MM.1S (cell line): ENCODE results near the gene HIC1.

Source experiments
- DNase-seq: peaks from one replicate; pipeline ENCODE4 v3.0.0-alpha.2; 2015
- H2AFZ ChIP-seq: fragments of 300-600 bp; sonication (generic); 2 replicates; pipeline ENCODE4 v1.6.0; 2016; ENCODE audit warnings: antibody characterized with exemption, low read length
- H3F3A ChIP-seq: fragments of 300-600 bp; sonication (generic); 2 replicates; pipeline ENCODE4 v1.6.1; 2016; ENCODE audit warnings: mild to moderate bottlenecking, antibody characterized with exemption, low read length, moderate library complexity, mixed read lengths; ENCODE audit not compliant: insufficient read depth
- H3K27ac ChIP-seq: fragments of 300-600 bp; sonication (generic); 2 replicates; pipeline ENCODE4 v1.5.1; 2016; ENCODE audit warnings: mild to moderate bottlenecking, low read length
- H3K27me3 ChIP-seq: fragments of 300-600 bp; sonication (generic); replicated peaks from 2 replicates; pipeline ENCODE4 v1.6.0; 2016; ENCODE audit warnings: low read length; ENCODE audit not compliant: insufficient read depth
- H3K36me3 ChIP-seq: fragments of 300-600 bp; sonication (generic); replicated peaks from 2 replicates; pipeline ENCODE4 v1.6.1; 2016; ENCODE audit warnings: mild to moderate bottlenecking, low read length, mixed read lengths; ENCODE audit not compliant: insufficient read depth
- H3K4me1 ChIP-seq: fragments of 300-600 bp; sonication (generic); 2 replicates; pipeline ENCODE4 v1.6.1; 2016; ENCODE audit warnings: low read length, mixed read lengths
- H3K4me2 ChIP-seq: fragments of 300-600 bp; sonication (generic); 2 replicates; pipeline ENCODE4 v1.6.0; 2016; ENCODE audit warnings: low read depth, low read length
- H3K4me3 ChIP-seq: fragments of 300-600 bp; sonication (generic); 2 replicates; pipeline ENCODE4 v1.5.1; 2016; ENCODE audit warnings: low read length, mixed read lengths
- H3K79me2 ChIP-seq: fragments of 300-600 bp; sonication (generic); 2 replicates; pipeline ENCODE4 v1.6.1; 2016; ENCODE audit warnings: mixed run types, low read length, mixed read lengths
- H3K9ac ChIP-seq: fragments of 300-600 bp; sonication (generic); 2 replicates; pipeline ENCODE4 v1.6.1; 2016; ENCODE audit warnings: low read length, mixed read lengths
- H3K9me2 ChIP-seq: fragments of 300-600 bp; sonication (generic); replicated peaks from 2 replicates; pipeline ENCODE4 v1.6.1; 2016; ENCODE audit warnings: mild to moderate bottlenecking, low read length, mixed read lengths; ENCODE audit not compliant: insufficient read depth
- H3K9me3 ChIP-seq: fragments of 300-600 bp; sonication (generic); replicated peaks from 2 replicates; pipeline ENCODE4 v1.6.1; 2016; ENCODE audit warnings: mild to moderate bottlenecking, low read length, mixed read lengths; ENCODE audit not compliant: insufficient read depth
- H4K20me1 ChIP-seq: fragments of 300-600 bp; sonication (generic); 2 replicates; pipeline ENCODE4 v1.6.1; 2016; ENCODE audit warnings: mild to moderate bottlenecking, low read length, moderate library complexity, mixed read lengths; ENCODE audit not compliant: insufficient read depth
- EZH2 ChIP-seq: fragments of 300-600 bp; sonication (generic); optimal IDR thresholded peaks from 2 replicates; pipeline ENCODE3; 2017; ENCODE audit warnings: low read depth, mild to moderate bottlenecking, antibody characterized with exemption, low read length, mixed read lengths
- EZH2phosphoT487 ChIP-seq: fragments of 300-600 bp; sonication (generic); IDR thresholded peaks from 2 replicates; pipeline ENCODE4 v1.6.1; 2018; ENCODE audit warnings: antibody characterized with exemption, low read length
- TF ChIP-seq, protein P1 (sequence below): fragments of 300-600 bp; sonication (generic); IDR thresholded peaks from 2 replicates; pipeline ENCODE4 v1.5.1; 2016; ENCODE audit warnings: antibody characterized with exemption, low read length, mixed read lengths

The HIC1 gene

DNA sequence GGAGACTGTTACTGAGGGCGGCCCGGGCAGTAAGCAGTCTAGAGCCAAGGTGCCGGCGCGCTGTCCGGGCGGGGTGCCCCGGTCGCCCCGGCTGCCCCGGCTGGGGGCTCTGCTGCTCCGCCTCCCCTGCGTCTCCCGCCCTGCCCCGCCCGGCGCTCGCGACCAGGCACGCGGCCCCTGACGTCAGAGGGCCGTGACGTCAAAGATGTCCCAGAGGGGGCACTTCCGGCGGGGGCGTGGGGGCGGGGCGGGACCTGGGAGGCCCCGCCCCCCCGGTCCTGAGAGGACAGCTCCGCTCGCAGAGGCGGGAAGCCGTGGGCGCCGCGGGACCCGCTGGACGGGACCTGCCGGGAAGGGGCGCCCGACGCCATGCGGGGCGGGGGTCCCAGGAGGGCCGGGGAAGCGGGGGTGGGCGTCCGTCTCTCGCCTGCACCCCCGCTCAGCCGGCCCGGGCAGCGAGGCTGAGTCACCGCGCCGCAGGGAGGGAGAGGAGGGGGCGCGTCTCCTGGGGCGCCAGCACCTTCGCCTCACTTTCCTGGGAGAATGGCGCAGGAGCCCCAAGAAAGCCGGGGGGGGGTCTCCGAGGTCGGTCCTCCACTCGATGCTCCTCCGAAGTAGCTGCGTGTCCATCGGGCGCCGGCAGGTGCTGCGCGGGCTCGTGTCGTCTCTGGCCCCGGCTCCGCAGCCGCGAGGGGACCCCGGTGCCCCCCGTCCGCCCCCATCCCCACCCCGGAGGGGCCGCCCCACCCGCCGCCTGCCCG is 4.4 kb upstream of the HIC1 start:
- peak overlapping the region; percentile 54 for H3K4me3 ChIP-seq
- H4K20me1 ChIP-seq, result no peaks in the 10 kb centered on the region
- H2AFZ ChIP-seq, result no peak overlapping the region
- no peaks in the 10 kb centered on the region for H3K36me3 ChIP-seq
- TF ChIP-seq EZH2 (no peak), EZH2phosphoT487 (no peak)
- TF ChIP-seq, protein P1, sequence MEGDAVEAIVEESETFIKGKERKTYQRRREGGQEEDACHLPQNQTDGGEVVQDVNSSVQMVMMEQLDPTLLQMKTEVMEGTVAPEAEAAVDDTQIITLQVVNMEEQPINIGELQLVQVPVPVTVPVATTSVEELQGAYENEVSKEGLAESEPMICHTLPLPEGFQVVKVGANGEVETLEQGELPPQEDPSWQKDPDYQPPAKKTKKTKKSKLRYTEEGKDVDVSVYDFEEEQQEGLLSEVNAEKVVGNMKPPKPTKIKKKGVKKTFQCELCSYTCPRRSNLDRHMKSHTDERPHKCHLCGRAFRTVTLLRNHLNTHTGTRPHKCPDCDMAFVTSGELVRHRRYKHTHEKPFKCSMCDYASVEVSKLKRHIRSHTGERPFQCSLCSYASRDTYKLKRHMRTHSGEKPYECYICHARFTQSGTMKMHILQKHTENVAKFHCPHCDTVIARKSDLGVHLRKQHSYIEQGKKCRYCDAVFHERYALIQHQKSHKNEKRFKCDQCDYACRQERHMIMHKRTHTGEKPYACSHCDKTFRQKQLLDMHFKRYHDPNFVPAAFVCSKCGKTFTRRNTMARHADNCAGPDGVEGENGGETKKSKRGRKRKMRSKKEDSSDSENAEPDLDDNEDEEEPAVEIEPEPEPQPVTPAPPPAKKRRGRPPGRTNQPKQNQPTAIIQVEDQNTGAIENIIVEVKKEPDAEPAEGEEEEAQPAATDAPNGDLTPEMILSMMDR, result no peak
- peak overlapping the region; percentile 91 for H3K4me2 ChIP-seq
- peak; percentile 64 for DNase-seq
- H3K27me3 ChIP-seq, result peaks cover 38% of the 10 kb centered on the region
- H3F3A ChIP-seq, result peaks cover 18% of the 10 kb centered on the region; the same call in 1 of the 2 replicates
- H3K79me2 ChIP-seq, result no peaks in the 10 kb centered on the region
- H3K27ac ChIP-seq, result no peak overlapping the region
- no peaks in the 10 kb centered on the region for H3K9me2 ChIP-seq
- no peaks in the 10 kb centered on the region for H3K9me3 ChIP-seq
- H3K4me1 ChIP-seq, result peaks cover 8% of the 10 kb centered on the region
- no peak overlapping the region for H3K9ac ChIP-seq

DNA sequence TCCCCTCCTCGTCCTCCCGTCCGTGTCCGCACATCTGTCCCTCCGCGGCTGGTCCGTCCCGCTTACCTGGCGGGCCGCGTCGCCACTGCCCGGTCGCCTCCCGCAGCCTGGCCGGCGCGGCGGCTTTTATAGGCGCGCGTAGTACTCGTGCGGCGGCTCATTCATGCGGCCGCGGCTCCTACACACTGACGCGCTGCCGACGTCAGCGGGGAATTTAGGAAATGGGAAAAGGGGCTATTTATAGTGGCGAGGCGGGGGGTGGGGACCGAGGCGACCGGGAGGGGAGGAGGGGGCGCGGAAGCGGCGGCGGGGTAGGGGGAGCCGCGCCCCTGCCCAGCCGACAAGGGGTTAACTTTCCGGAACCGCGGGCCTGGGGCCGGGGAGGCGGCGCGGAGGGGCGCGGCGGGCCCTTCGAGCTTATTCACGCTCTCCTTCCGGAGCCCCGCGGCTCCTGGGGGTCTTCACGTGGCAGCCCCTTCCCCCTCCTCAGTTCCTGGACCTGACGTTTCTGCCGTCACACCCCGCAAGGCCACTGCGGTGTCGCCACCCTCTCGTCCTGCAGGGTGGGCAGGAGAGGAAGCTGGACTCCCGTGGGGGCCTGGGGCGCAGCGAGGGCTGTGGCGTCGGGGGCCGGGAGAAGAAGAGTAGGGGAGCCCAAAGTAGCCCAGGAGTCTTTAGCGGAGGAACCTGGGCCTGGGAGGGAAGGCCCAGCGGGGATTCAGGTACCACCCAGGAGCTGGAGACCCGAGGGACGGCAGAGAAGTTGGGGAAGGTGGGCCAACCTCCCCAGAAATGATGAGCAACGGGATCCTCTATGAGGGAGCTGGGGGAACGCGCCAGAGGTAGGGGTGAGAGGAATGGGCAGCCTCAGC is 3.6 kb upstream of the HIC1 start:
- peaks cover 18% of the 10 kb centered on the region; the same call in 1 of the 2 replicates for H3F3A ChIP-seq
- peak; percentile 37 for TF ChIP-seq EZH2
- no peak; the same call in 1 of the 2 replicates for TF ChIP-seq EZH2phosphoT487
- TF ChIP-seq, protein P1, result no peak
- peaks cover 38% of the 10 kb centered on the region for H3K27me3 ChIP-seq
- H3K9ac ChIP-seq, result no peak overlapping the region
- no peak for DNase-seq
- no peak overlapping the region for H3K27ac ChIP-seq
- H4K20me1 ChIP-seq, result no peaks in the 10 kb centered on the region
- peak overlapping the region; percentile 25; the same call in 1 of the 2 replicates for H3K4me3 ChIP-seq
- H3K79me2 ChIP-seq, result no peaks in the 10 kb centered on the region
- H3K4me2 ChIP-seq, result peak overlapping the region; percentile 91; the same call in 1 of the 2 replicates
- no peaks in the 10 kb centered on the region for H3K36me3 ChIP-seq
- peaks cover 8% of the 10 kb centered on the region for H3K4me1 ChIP-seq
- no peak overlapping the region for H2AFZ ChIP-seq
- no peaks in the 10 kb centered on the region for H3K9me3 ChIP-seq
- H3K9me2 ChIP-seq, result no peaks in the 10 kb centered on the region

DNA sequence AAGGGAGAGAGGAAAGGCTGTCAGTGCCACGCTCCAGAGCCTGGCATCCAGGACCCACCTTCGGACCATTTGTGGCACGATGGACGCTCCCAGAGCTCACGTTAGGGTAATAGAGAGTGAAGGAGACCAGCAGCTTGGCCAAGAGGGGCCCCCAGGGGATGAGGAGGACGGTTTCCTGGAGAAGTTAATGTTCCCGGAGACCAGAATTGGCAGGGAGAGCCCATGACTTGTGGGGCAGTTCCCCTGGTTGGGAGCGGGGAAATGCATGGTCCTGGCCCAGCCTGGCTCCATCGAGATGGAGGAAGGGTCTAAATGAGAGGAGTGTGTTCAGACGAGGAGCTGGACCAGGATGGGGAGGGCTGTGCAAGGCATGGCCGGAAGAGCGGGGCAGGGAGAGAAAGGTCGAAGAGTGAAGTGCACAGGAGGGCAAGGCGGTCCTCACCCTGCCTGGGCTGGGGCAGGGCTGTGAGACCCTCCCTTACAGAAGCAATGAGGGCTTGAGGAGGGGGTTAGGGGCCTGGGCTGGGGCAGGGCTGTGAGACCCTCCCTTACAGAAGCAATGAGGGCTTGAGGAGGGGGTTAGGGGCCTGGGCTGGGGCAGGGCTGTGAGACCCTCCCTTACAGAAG is 2.9 kb upstream of the HIC1 start:
- H2AFZ ChIP-seq, result no peak overlapping the region
- H3K9ac ChIP-seq, result no peak overlapping the region
- no peaks in the 10 kb centered on the region for H3K9me2 ChIP-seq
- no peaks in the 10 kb centered on the region for H3K79me2 ChIP-seq
- H3K9me3 ChIP-seq, result no peaks in the 10 kb centered on the region
- peaks cover 18% of the 10 kb centered on the region; the same call in 1 of the 2 replicates for H3F3A ChIP-seq
- peaks cover 8% of the 10 kb centered on the region for H3K4me1 ChIP-seq
- no peak overlapping the region for H3K27ac ChIP-seq
- H3K4me3 ChIP-seq, result no peak overlapping the region
- TF ChIP-seq EZH2phosphoT487 (no peak), EZH2 (no peak)
- TF ChIP-seq, protein P1, result no peak
- H3K4me2 ChIP-seq, result no peak overlapping the region
- no peak for DNase-seq
- H3K36me3 ChIP-seq, result no peaks in the 10 kb centered on the region
- no peaks in the 10 kb centered on the region for H4K20me1 ChIP-seq
- peaks cover 38% of the 10 kb centered on the region for H3K27me3 ChIP-seq
